Kidney tubule cell (primary cell): ENCODE measurements around the gene NGFR.
A peak's percentile ranks its signal among the peaks of the same experiment; 100 is the strongest.
"Not testable (repeated sequence)": the region's sequence is repeated elsewhere in the genome, so short reads cannot be mapped to it uniquely, and the experiment has no call there.

Experiments
- DNase-seq: peaks from one replicate; pipeline ENCODE4 v3.0.0-alpha.2; 2018; ENCODE audit warnings: low spot score

The NGFR gene

GRCh38 chr17:49496867-49497147, 1.7 kb downstream of the NGFR start:
- no peak for DNase-seq

DNA sequence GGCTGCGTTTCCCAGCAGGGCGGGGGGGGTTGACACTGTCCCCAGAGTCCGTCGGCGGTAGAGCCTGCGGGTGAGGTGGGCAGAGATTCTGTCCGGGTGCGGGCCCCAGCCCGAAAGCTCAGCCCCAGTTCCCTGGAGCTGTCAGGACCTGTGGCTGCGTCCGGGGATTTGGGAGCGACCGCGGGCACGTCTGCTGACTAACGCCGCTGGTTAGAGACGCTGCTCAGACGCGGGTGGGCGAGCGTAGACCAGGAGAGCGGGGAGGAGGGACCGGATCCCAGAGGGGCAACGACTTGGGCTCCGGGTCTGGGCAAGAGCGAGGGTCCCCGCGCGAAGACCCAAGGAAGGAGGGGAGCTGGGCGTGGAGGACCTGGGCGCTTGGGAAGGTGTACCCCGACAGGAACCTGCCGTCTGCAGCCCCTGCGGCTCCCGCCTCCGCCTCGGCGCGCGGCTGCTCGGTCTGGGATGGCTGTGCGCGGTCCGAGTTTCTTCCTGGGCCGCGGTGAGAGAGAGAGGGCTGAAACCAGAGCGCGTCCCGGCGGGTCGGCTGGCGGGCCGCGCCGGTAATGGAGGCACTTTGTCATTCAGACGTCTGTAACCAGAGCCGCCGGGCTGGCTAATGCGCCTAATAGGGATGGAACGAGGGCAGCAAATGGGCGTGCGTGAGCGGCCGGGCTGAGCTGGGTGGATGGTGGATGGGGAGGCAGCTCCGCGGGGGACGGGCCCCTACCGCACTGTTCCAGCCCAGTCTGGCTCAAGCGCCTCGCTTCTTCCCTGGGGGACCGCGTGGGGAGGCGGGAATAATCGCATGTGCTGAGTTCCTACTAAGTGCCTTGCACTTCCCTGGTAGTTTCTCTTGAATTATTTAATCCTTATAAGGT, 2.3 kb downstream of the NGFR start:
- peak; percentile 11 for DNase-seq

GRCh38 chr17:49498029-49498615, 3.0 kb downstream of the NGFR start:
- DNase-seq, result no peak

DNA sequence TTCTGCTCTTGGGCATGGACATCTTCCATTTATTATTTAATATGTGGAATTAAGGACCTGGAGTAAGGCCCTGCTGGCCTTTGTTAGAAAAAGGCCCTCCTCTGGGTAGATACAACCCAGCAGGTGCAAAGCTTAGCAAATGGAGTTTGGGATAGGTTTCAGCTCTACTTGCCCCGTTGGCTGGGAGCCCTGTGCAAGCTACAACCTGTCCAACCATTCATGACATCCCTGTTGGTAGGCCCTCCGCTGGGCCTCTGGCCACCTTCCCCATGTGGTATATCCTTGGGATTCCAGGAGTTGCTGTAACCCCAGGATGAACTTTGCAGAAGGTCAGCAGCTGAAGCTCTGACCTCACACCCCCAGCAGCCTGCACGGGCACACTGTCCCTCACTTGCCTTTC, 6.4 kb downstream of the NGFR start:
- DNase-seq, result no peak

DNA sequence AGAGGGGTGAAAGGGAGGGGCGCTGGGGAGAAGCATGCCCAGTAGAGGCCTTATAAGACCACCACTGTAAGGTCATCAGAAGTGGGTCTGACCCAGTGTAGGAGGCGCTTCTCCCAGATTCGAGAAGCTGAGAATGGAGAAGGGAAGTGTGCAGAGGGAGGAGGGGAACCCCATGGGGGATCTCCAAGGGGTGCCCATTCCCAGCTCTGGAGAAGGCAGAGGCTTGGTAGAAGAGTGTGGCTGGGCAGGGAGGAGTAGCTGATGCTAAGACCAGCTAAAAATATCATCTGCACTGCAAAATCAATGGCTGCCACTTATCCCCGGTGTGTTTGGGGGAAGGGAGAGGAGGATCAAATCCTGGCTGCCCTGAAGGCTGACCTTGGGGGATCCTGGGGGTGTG, 7.2 kb downstream of the NGFR start:
- DNase-seq, result no peak

DNA sequence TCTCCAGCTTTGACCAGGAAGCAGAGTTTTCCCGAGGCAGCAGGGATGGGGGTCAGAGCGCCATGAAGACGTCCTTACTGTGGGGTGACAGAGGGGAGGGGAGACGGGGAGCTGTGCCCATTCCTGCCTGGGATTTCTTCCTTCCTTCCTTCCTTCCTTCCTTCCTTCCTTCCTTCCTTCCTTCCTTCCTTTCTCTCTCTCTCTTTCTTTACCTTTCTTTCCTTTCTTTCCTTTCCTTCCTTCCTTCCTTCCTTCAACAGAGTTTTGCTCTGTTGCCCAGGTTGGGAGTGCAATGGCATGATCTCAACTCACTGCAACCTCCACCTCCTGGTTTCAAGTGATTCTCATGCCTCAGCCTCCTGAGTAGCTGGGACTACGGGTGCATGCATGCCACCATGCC, 7.6 kb downstream of the NGFR start:
- DNase-seq, result not testable (repeated sequence)

- DNase-seq, result no peak
These were observed 9.3 kb downstream of the NGFR start for GRCh38 chr17:49504369-49504768.

- no peak for DNase-seq
These were observed 10.8 kb downstream of the NGFR start for GRCh38 chr17:49505854-49506253.

DNA sequence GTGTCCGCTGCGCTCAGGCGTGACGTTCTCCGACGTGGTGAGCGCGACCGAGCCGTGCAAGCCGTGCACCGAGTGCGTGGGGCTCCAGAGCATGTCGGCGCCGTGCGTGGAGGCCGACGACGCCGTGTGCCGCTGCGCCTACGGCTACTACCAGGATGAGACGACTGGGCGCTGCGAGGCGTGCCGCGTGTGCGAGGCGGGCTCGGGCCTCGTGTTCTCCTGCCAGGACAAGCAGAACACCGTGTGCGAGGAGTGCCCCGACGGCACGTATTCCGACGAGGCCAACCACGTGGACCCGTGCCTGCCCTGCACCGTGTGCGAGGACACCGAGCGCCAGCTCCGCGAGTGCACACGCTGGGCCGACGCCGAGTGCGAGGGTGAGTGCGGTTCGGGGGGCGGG, 11.2 kb downstream of the NGFR start:
- DNase-seq, result no peak

DNA sequence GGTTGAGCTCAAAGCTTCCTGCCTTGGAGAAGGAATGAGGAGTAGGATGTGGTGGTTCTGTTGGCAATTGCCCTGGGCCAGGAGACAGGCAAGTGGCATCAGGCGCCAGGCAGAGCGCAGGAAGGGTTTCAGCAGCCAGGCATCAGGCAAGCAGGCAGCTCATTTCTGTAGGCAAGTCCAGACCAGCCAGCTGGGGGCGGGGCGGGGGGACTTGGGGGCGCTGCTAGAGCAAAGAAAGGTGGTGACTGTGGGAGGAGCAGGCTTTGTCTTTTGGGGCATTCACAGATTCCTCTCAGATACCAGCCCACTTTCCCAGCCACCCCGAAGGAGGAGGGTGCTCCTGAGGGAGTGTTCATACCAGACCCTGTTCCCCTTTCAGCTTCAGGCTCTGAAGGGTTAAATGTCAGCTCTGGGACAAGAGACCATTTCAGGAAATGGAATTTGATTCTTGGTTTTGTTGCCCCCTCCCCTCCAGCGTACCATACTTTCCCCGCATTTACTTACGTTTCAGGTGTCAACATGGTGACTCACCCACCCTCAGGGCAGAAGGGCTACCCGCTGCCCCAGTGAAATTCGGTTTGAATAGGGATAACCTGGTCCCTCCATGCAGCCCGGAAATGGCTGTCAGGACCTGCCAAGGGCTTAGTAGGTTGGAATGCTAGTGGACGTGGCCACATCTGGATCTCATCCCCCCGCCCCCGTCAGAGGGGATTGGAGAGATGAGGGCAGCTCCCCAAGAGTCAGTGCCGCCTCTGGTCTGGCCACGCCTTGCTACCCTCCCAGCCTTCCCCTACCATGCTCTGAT, 13.2 kb downstream of the NGFR start:
- peak; percentile 51 for DNase-seq

DNA sequence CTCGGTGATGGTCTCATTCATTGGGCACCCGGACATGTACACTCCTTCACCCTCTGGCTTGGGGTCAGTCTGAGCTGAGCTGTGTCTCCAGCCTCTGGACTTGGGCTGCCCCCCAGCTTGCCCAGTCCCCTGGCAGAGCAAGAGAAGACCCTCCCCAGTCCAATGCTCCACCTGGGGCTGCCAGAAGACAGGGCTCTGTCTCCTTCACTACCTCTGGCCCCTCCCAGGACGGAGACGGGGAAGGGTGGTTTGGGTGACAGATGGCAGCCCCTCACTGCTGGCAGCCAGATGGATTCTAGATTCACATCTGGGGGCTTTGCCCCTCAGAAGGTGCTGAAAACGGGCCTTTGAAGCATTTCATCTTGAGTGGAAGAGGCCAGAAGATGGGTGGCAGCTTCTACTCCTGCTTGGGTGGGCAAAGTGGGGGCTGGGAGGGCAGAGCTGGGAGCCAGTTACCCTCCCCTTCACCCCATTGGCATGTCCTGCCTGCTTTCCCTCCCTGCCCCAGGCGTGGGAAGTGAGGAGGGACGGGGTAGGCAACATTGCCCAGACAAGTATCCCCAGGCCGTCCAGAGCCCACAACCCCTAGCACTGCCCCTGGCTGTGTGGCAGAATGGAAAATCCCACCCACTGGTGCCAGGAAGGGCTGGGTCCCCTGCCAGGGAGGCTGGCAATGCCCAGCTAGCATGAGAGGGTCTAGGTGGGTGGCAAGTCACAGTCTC, 13.9 kb downstream of the NGFR start:
- no peak for DNase-seq

DNA sequence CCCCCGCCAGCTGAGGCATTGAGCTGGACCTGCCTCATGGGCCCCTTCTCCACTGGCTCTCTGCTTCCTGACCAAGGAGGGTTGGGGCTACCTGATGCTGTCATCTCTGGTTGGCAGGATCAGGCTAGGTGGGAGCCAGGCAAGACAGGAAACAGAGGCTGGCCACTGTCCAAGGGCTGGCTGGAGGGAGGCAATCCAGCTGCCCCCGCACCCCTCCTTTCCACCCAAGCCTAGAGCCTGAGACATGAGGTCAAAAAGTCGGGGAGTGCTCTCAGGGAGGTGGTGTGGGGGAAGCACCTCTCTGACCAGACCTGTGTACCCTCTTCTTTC, 14.5 kb downstream of the NGFR start:
- DNase-seq, result no peak

- no peak for DNase-seq
These were observed 15.1 kb downstream of the NGFR start for GRCh38 chr17:49510059-49510719.

GRCh38 chr17:49510720-49511110, 15.6 kb downstream of the NGFR start:
- no peak for DNase-seq

DNA sequence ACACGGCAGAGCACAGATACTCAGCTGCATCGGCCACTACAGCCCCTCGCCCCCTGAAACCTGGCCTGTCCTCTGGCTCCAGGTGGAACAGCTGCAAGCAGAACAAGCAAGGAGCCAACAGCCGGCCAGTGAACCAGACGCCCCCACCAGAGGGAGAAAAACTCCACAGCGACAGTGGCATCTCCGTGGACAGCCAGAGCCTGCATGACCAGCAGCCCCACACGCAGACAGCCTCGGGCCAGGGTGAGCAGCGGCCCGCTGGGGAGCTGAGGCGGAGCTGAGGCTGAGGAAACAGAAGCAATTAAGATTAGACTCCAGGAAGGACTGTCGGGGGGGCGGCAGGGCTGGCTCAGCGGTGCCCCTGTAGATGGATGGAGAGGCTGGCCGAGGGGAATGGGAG, 16.7 kb downstream of the NGFR start:
- no peak for DNase-seq

DNA sequence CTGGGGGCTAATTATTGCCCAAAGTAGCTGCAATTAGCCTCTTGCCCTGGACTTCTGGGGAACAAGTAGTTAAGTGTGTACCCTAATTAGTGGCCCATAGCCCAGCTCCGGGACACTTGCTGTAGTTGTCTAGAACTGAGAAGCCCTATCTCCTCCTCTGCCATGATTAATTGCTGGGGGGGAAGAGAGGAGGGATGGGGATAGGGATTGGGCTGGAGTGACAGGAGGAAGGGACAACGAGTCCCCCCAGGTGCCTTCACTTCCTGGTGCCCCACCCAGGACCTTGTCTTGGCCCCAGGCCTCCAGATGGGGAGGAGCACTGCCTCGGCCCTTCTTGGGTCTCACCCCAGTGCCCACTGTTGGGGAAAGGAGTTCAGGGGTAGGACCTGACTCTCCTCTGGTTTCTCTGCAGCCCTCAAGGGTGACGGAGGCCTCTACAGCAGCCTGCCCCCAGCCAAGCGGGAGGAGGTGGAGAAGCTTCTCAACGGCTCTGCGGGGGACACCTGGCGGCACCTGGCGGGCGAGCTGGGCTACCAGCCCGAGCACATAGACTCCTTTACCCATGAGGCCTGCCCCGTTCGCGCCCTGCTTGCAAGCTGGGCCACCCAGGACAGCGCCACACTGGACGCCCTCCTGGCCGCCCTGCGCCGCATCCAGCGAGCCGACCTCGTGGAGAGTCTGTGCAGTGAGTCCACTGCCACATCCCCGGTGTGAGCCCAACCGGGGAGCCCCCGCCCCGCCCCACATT, 17.4 kb downstream of the NGFR start:
- no peak for DNase-seq

DNA sequence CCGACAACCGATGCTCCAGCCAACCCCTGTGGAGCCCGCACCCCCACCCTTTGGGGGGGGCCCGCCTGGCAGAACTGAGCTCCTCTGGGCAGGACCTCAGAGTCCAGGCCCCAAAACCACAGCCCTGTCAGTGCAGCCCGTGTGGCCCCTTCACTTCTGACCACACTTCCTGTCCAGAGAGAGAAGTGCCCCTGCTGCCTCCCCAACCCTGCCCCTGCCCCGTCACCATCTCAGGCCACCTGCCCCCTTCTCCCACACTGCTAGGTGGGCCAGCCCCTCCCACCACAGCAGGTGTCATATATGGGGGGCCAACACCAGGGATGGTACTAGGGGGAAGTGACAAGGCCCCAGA, 17.9 kb downstream of the NGFR start:
- DNase-seq, result no peak

DNA sequence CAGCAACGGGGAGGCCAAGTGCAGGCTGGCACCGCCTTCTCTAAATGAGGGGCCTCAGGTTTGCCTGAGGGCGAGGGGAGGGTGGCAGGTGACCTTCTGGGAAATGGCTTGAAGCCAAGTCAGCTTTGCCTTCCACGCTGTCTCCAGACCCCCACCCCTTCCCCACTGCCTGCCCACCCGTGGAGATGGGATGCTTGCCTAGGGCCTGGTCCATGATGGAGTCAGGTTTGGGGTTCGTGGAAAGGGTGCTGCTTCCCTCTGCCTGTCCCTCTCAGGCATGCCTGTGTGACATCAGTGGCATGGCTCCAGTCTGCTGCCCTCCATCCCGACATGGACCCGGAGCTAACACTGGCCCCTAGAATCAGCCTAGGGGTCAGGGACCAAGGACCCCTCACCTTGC, 18.5 kb downstream of the NGFR start:
- no peak for DNase-seq

- DNase-seq, result no peak
These were observed 19.1 kb downstream of the NGFR start for GRCh38 chr17:49514071-49514721.

DNA sequence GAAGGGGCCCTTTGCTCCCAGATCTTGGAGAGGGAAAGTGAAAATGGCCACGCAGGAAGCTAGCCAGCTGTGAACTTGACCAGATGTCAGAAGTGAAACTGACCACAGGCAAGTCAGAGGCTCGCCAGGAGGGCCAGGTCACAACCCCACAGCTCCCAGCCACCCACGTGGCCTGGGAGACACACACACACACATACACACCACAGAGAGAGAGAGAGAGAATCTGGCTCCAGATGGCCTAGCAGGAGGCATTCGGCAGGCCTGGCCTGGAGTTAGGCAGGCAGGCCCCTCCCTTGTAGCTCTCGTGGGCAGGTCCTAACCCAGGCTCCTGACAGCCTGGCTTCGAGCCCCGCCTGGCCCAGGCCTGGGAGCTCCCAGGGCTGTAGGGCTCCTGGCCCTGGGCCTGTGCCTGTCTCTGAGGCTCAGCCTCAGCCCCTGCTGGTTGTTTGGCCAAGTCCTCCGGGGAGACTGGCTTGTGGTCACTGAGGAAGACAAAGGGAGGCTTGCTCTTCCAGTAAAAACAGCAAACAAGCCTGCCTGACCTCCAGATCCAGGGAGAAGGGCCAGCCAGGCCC, 20.2 kb downstream of the NGFR start:
- DNase-seq, result peak; percentile 97

DNA sequence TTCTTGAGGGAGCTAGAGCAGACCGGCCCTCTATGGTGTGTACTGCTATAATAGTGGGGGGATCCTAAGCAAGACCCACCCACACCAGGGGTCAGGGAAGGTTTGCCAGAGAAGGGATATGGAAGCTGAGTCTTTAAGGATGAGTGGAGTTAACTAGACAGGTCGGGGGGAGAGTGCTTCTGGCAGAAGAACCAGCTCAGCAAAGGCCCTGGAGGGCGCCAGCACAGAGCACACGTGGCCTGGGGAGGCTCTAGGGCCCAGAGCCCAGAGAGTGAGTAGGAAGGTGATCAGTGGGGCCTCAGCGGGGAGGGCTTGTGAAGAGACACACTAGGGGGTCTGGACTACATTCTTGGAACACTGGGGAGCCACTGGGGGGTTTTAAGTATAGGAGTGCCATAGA, 21.1 kb downstream of the NGFR start:
- DNase-seq, result no peak
